ENCODE measurements around the gene BAZ1A.

BAZ1A gene

GRCh38 chr14:34722723-34723545 lies 152.2 kb downstream of the BAZ1A start:
- peak; percentile 47 for DNase-seq (ENCODE audit: low read depth)

- no peak for DNase-seq (ENCODE audit: low read depth)
Measured at GRCh38 chr14:34721129-34721528, 154.0 kb downstream of the BAZ1A start.

- peak; percentile 25 for DNase-seq (ENCODE audit: low read depth)
Measured at GRCh38 chr14:34718750-34719304, 156.3 kb downstream of the BAZ1A start.

- DNase-seq (ENCODE audit: low read depth) = no peak
Measured at GRCh38 chr14:34715127-34715863, 159.9 kb downstream of the BAZ1A start.

GRCh38 chr14:34714320-34715126 lies 160.6 kb downstream of the BAZ1A start, which contains the start of gene CFL2:
TSS of gene CFL2 (minus strand) at chr14:34714593. CDS start at chr14:34714540, 53 bp downstream.
- peak; percentile 78 for DNase-seq (ENCODE audit: low read depth)

GRCh38 chr14:34713681-34714319 lies 161.4 kb downstream of the BAZ1A start:
- peak; percentile 72 for DNase-seq (ENCODE audit: low read depth)

GRCh38 chr14:34713122-34713680 lies 162.0 kb downstream of the BAZ1A start:
- DNase-seq (ENCODE audit: low read depth) = no peak

GRCh38 chr14:34711796-34712712 lies 163.1 kb downstream of the BAZ1A start:
- DNase-seq (ENCODE audit: low read depth) = peak; percentile 54

GRCh38 chr14:34711169-34711568 lies 164.0 kb downstream of the BAZ1A start:
- peak; percentile 93 for DNase-seq (ENCODE audit: low read depth)

GRCh38 chr14:34710744-34711143 lies 164.4 kb downstream of the BAZ1A start:
- no peak for DNase-seq (ENCODE audit: low read depth)

GRCh38 chr14:34710006-34710405 lies 165.2 kb downstream of the BAZ1A start:
- no peak for DNase-seq (ENCODE audit: low read depth)

- DNase-seq (ENCODE audit: low read depth) = no peak
Measured at GRCh38 chr14:34707722-34708121, 167.4 kb downstream of the BAZ1A start.
